C4-2B (cell line): ENCODE data around the gene PARVA.
A peak's percentile ranks its signal among the peaks of the same experiment; 100 is the strongest.

Source experiments
- H3K27ac ChIP-seq: fragments of 450-650 bp; 2 replicates; pipeline ENCODE4 v1.5.1; 2017
- ZFX ChIP-seq: fragments of 450-650 bp; IDR thresholded peaks from 2 replicates; pipeline ENCODE4 v1.6.1; 2017
- TF ChIP-seq, protein P1 (sequence below): fragments of 450-650 bp; conservative IDR thresholded peaks from 2 replicates; pipeline ENCODE4 v1.5.1; 2017; ENCODE audit warnings: mild to moderate bottlenecking

Gene PARVA

DNA sequence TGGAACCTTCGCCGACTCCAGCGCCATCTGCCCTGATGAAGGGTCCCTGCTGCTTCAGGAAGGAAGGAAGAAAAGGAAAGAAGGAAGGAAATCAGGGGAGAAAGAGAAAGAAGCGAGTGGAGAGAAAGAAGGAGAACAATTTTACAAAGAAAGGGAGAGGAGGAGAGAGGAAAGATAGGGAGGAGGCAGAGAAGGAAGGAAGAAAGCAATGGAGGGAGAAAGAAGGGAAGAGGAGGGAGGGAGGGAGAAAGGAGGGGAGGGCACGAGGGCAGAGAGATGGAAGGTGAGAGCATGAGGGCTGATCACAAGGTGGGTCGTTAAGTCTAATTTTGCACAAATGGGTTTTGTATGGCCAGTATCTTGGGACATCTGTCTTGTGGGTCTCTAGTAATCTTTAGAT lies 39.2 kb downstream of the PARVA start:
- TF ChIP-seq ZFX: no peak
- TF ChIP-seq, protein P1, sequence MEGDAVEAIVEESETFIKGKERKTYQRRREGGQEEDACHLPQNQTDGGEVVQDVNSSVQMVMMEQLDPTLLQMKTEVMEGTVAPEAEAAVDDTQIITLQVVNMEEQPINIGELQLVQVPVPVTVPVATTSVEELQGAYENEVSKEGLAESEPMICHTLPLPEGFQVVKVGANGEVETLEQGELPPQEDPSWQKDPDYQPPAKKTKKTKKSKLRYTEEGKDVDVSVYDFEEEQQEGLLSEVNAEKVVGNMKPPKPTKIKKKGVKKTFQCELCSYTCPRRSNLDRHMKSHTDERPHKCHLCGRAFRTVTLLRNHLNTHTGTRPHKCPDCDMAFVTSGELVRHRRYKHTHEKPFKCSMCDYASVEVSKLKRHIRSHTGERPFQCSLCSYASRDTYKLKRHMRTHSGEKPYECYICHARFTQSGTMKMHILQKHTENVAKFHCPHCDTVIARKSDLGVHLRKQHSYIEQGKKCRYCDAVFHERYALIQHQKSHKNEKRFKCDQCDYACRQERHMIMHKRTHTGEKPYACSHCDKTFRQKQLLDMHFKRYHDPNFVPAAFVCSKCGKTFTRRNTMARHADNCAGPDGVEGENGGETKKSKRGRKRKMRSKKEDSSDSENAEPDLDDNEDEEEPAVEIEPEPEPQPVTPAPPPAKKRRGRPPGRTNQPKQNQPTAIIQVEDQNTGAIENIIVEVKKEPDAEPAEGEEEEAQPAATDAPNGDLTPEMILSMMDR: no peak
- no peak overlapping the region for H3K27ac ChIP-seq

DNA sequence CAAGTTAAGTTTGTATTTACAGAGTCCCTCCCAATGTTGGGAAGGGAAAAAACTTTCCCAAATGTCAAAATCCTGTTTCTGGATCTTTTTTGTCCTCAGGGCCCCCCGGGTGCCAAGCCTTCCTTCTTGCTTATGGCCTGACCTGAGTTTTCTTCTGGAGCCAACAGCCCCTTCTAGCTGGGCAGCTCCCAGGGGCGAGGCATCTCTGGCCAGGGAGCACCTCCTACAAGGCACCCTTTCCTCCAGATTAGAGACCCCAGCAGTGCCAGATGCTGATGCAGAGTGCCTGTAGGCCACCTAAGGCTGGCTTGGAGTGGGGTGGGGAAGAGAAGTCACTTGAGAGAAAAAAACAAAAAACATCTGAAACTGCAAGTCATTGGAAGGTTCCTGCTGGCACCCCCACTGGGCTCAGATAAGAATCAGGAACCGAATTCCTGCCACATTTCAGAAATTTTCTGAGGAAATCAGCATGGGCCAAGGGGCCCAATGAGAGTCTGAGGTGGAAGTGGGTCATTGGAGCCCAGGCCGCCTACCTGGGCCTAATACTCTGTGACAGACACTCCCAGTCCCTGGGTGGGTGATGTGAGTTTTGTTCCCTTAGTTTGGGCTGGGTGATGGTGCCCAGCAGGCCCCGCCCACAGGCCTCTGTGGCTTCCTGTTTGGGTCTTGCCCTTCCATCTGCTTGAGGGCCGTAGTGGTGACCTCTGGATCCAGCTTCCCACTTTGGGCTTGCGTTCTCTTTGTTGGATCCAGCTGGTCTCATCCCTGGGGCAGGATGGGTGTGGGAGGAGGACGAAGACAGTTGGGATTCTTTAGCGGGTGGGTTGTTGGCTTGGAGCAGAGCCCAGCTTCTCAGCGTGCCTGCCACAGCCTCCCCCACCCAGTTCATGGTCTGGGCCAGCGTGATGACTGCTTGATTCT lies 40.6 kb downstream of the PARVA start:
- TF ChIP-seq ZFX: no peak
- TF ChIP-seq, protein P1: no peak
- H3K27ac ChIP-seq: no peak overlapping the region

DNA sequence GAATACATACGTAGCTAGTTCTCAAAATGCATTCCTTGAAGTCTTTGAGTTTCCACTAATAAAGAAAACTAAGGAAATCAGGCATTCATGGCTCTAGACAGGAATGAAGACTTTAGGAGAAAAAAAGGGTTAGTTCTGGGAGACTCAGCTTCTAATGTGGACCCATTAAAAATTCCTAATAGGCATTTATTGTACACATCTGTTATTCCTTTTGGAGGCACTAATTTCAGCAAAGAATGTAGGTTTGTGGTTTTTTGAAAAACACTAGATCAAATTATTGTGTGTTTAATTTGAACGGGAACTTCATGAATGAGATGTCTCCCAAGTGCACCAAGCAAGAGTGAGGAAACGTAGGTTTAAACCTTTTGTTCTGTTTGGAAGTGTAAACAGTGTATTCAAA lies 42.7 kb downstream of the PARVA start:
- TF ChIP-seq, protein P1: no peak
- TF ChIP-seq ZFX: no peak
- H3K27ac ChIP-seq: no peak overlapping the region

DNA sequence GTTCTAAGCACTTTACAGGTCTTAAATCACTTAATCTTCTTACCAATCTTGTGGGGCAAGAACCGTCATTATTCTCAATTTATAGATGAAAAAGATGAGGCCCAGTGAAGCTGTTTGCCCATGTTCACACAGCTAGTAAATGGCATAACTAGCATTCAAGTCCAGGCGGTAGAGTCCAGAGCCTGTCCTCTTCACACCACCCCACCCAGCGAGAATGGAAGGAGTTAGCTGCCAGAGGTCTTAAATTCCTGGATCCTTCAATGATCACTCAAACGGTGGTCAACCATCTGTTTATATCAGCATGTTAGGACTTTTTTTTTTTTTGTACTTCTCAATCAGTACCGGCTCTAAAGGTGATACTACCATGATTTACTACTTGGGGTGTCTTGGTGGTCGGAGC lies 43.3 kb downstream of the PARVA start:
- no peak for TF ChIP-seq ZFX
- TF ChIP-seq, protein P1: no peak
- peak overlapping the region; percentile 29; the same call in 1 of the 2 replicates for H3K27ac ChIP-seq

DNA sequence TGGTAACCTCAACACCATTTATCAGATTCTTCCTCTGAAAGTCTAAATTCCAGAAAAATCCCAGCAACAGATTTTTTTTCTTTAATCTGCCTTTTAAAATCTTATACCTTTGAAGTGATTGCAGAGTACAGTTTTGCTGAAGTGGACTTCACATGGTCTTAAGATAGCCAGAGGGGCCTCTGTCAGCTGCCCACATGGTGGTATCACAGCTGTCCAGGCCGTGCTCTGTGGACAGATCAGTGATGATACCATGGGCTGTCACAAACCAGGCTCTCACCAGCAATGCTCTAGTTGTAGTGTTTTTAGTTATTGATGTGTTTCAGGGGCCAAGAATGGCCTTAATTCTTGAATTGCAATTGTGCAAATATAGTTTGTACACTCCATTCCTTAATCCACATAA lies 44.0 kb downstream of the PARVA start:
- TF ChIP-seq, protein P1: no peak
- no peak for TF ChIP-seq ZFX
- H3K27ac ChIP-seq: peak overlapping the region; percentile 29; the same call in 1 of the 2 replicates

DNA sequence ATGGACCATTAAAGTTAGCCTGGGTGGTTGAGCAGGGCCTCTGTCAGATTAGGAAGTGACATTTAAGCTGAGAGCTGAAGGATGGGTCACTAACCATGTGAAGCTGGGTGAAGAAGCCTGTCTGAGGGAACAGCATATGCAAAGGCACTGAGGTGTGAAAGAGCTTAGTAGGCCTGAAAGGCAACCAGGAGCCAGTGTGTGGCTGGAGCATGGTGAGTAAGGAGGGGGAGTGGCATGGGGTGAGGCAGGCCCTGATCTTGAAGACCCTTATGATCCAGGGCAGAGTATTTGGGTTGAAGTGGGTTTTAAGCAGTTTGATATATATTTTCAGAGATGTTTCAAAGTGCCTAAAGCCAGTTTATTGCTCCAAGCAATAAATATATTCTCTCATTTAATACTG lies 48.8 kb downstream of the PARVA start:
- H3K27ac ChIP-seq: no peak overlapping the region
- TF ChIP-seq ZFX: no peak

DNA sequence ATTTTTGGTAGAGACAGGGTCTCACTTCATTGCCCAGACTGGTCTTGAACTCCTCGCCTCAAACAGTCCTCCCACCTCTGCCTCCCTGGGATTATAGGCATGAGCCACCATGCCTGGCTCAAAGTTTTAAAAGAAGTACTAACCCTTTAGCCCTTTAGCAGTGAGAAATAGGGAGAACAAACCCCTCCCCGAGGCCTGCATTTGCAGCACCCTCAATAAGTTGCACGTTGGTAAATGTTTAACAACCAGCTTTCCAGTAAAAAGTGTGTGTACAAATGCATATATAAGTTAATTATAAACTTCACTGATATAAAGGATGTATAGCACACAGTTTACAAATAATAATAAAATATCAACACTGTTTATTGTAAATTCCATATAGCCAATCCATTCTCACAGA lies 51.8 kb downstream of the PARVA start:
- H3K27ac ChIP-seq: no peak overlapping the region
- TF ChIP-seq, protein P1: no peak
- TF ChIP-seq ZFX: no peak

DNA sequence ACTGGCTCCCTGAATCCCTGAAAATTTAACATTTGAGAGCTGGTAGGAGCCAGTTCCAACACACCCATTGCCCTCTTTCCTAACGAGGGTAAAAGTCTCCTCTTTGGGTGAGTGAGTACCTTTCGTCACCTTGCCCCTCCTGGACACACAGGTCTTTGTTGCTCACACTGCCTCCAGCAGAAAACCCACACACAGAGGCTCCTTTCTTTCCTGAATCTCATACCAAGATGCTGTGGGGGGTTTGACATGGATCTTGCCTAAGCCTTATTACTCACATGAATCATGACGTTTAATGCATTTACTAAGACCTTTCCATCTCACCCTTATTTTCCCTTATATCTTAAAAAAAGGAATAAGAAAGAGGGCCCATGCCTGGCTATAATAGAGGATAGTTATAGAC lies 53.0 kb downstream of the PARVA start:
- TF ChIP-seq, protein P1: no peak
- no peak for TF ChIP-seq ZFX
- H3K27ac ChIP-seq: no peak overlapping the region
